Caco-2 (cell line): ENCODE data around the gene CAPN15. TPM values are rescaled to one million over a fixed set of nuclear protein-coding genes. Genes with fewer than 3 reads are reported as not detected.

ENCODE experiments used
- BruUV-seq: library from RNA; stranded (reverse); fragments of 400-500 nt; replicated peaks from 2 replicates; lab custom pipeline; 2021; lab: Mats Ljungman, UMichigan
- CTCF ChIA-PET: fragments of 300-600 bp; sonication (Branson Sonifier 250); formaldehyde crosslinking; loops from one replicate; lab custom pipeline; 2022; ENCODE audit warnings: antibody characterized with exemption; lab: Charles Lee
- POLR2A ChIA-PET: fragments of 300-600 bp; sonication (Branson Sonifier 250); formaldehyde crosslinking; loops from one replicate; lab custom pipeline; 2022; ENCODE audit warnings: antibody characterized with exemption; lab: Charles Lee
- DNase-seq, 2 experiments: peaks; one replicate each; pipeline versions ENCODE4 v3.0.0 to v3.0.0-alpha.2; 2020 to 2022
- H3K27me3 ChIP-seq: replicated peaks from 2 replicates; pipeline ENCODE4 v1.6.0; 2011; ENCODE audit warnings: low read length; ENCODE audit not compliant: control insufficient read depth, insufficient read depth
- H3K36me3 ChIP-seq: 2 replicates; pipeline ENCODE4 v1.5.1; 2011; ENCODE audit warnings: low read length; ENCODE audit not compliant: control insufficient read depth, insufficient read depth
- H3K4me1 ChIP-seq: fragments of 250-450 bp; sonication (Bioruptor Pico); 2 replicates; pipeline ENCODE4 v1.5.1; 2020; ENCODE audit warnings: mild to moderate bottlenecking
- H3K4me3 ChIP-seq: 2 replicates; pipeline ENCODE4 v1.5.1; 2011; ENCODE audit warnings: low read depth, mild to moderate bottlenecking, control low read depth, low read length
- H3K9me3 ChIP-seq: fragments of 250-450 bp; sonication (Bioruptor Pico); 2 replicates; pipeline ENCODE4 v1.5.1; 2020; ENCODE audit warnings: mild to moderate bottlenecking, moderate library complexity
- H3K27ac Mint-ChIP-seq: one replicate; pipeline ENCODE4 v1.8.0; 2022; ENCODE audit warnings: mixed read lengths; ENCODE audit not compliant: unreplicated experiment
- H3K27me3 Mint-ChIP-seq: one replicate; pipeline ENCODE4 v1.8.0; 2022; ENCODE audit warnings: mixed read lengths; ENCODE audit not compliant: insufficient read depth, unreplicated experiment
- H3K36me3 Mint-ChIP-seq: one replicate; pipeline ENCODE4 v1.8.0; 2022; ENCODE audit warnings: mild to moderate bottlenecking, mixed read lengths; ENCODE audit not compliant: insufficient read depth, unreplicated experiment
- H3K4me1 Mint-ChIP-seq: one replicate; pipeline ENCODE4 v1.8.0; 2022; ENCODE audit warnings: low read depth, mixed read lengths; ENCODE audit not compliant: unreplicated experiment
- H3K4me3 Mint-ChIP-seq: one replicate; pipeline ENCODE4 v1.8.0; 2022; ENCODE audit warnings: mild to moderate bottlenecking, moderate library complexity, mixed read lengths; ENCODE audit not compliant: unreplicated experiment
- H3K9me3 Mint-ChIP-seq: one replicate; pipeline ENCODE4 v1.8.0; 2022; ENCODE audit warnings: mixed read lengths; ENCODE audit not compliant: unreplicated experiment
- CTCF ChIP-seq, 2 experiments: fragments of 200-600 bp in 1 of 2; IDR thresholded peaks; 1 replicate in 1 of 2; 2 replicates in 1 of 2; pipeline versions ENCODE4 v1.5.1 to v1.8.0; 2011 to 2022; ENCODE audit warnings: antibody characterized with exemption in 1 of 2, control low read depth in 1 of 2, inconsistent platforms in 1 of 2, low read depth in 1 of 2, low read length in 1 of 2, mild to moderate bottlenecking in 1 of 2, moderate library complexity in 1 of 2; ENCODE audit not compliant: insufficient read depth in 1 of 2, severe bottlenecking in 1 of 2, unreplicated experiment in 1 of 2
- intact Hi-C: fragments of 100-400 bp; cut with micrococcal nuclease; formaldehyde crosslinking; loops from one replicate; pipeline ENCODE4 v1.10.0; 2022; ENCODE audit not compliant: unreplicated experiment
- total RNA-seq: library from RNA; stranded (reverse); gene quantifications from 2 replicates; pipeline ENCODE4 v1.2.3, GENCODE V29; 2022

Gene CAPN15
- total RNA-seq, 1 experiment from 2014 or later: 85.3 TPM

GRCh38 chr16:546909-547770, 19.6 kb downstream of the CAPN15 start:
- POLR2A ChIA-PET: no interaction called here
- Mint-ChIP-seq H3K4me1 (no peaks in the 10 kb centered on the region), H3K4me3 (no peak overlapping the region), H3K36me3 (peaks cover 9% of the 10 kb centered on the region), H3K27me3 (no peaks in the 10 kb centered on the region), H3K9me3 (no peaks in the 10 kb centered on the region), H3K27ac (no peak overlapping the region)
- Histone ChIP-seq H3K4me1 (no peaks in the 10 kb centered on the region), H3K9me3 (no peaks in the 10 kb centered on the region), H3K4me3 (no peak overlapping the region), H3K36me3 (peaks cover 2% of the 10 kb centered on the region), H3K27me3 (no peaks in the 10 kb centered on the region)
- no TSS peak for BruUV-seq
- CTCF ChIA-PET: no interaction called here
- TF ChIP-seq CTCF (IDR thresholded peaks at IDR 0.05; ENCODE audit: insufficient read depth in 1 of 2, low read depth in 1 of 2, low read length in 1 of 2, severe bottlenecking in 1 of 2, unreplicated experiment in 1 of 2): no peak
- DNase-seq: no peak
- intact Hi-C loops: no loop called here

- Histone ChIP-seq H3K4me3 (no peak overlapping the region), H3K4me1 (no peaks in the 10 kb centered on the region), H3K9me3 (no peaks in the 10 kb centered on the region), H3K27me3 (no peaks in the 10 kb centered on the region), H3K36me3 (peaks cover 2% of the 10 kb centered on the region)
- ChIA-PET CTCF (no interaction called here), POLR2A (no interaction called here)
- Mint-ChIP-seq H3K4me3 (no peak overlapping the region), H3K27ac (no peak overlapping the region), H3K36me3 (peaks cover 9% of the 10 kb centered on the region), H3K9me3 (no peaks in the 10 kb centered on the region), H3K4me1 (no peaks in the 10 kb centered on the region), H3K27me3 (no peaks in the 10 kb centered on the region)
- no peak for TF ChIP-seq CTCF (IDR thresholded peaks at IDR 0.05; ENCODE audit: insufficient read depth in 1 of 2, low read depth in 1 of 2, low read length in 1 of 2, severe bottlenecking in 1 of 2, unreplicated experiment in 1 of 2)
- no peak for DNase-seq
- intact Hi-C loops: no loop called here
- BruUV-seq: no TSS peak
Observed at GRCh38 chr16:548586-548985, 21.1 kb downstream of the CAPN15 start.

- no peak overlapping the region for H3K27ac Mint-ChIP-seq
- H3K4me1 Mint-ChIP-seq: no peaks in the 10 kb centered on the region
- no peaks in the 10 kb centered on the region for H3K9me3 ChIP-seq
- BruUV-seq: no TSS peak
- TF ChIP-seq CTCF (IDR thresholded peaks at IDR 0.05; ENCODE audit: insufficient read depth in 1 of 2, low read depth in 1 of 2, low read length in 1 of 2, severe bottlenecking in 1 of 2, unreplicated experiment in 1 of 2): no peak
- H3K9me3 Mint-ChIP-seq: no peaks in the 10 kb centered on the region
- H3K4me1 ChIP-seq: no peaks in the 10 kb centered on the region
- no peaks in the 10 kb centered on the region for H3K27me3 ChIP-seq
- CTCF ChIA-PET: no interaction called here
- H3K36me3 Mint-ChIP-seq: peaks cover 5% of the 10 kb centered on the region
- no peaks in the 10 kb centered on the region for H3K27me3 Mint-ChIP-seq
- no peak overlapping the region for H3K4me3 ChIP-seq
- POLR2A ChIA-PET: no interaction called here
- H3K4me3 Mint-ChIP-seq: no peak overlapping the region
- H3K36me3 ChIP-seq: peaks cover 2% of the 10 kb centered on the region
- intact Hi-C loops: no loop called here
- DNase-seq: no peak
Observed at GRCh38 chr16:549544-550263, 22.2 kb downstream of the CAPN15 start.
